ENCODE measurements around the gene ATP6V1A. TPM values are rescaled to one million over a fixed set of nuclear protein-coding genes. Genes with fewer than 3 reads are reported as not detected.
A peak's percentile ranks its signal among the peaks of the same experiment; 100 is the strongest.

The ATP6V1A gene
- total RNA-seq, 1 experiment from 2014 or later, result 73.4 TPM

DNA sequence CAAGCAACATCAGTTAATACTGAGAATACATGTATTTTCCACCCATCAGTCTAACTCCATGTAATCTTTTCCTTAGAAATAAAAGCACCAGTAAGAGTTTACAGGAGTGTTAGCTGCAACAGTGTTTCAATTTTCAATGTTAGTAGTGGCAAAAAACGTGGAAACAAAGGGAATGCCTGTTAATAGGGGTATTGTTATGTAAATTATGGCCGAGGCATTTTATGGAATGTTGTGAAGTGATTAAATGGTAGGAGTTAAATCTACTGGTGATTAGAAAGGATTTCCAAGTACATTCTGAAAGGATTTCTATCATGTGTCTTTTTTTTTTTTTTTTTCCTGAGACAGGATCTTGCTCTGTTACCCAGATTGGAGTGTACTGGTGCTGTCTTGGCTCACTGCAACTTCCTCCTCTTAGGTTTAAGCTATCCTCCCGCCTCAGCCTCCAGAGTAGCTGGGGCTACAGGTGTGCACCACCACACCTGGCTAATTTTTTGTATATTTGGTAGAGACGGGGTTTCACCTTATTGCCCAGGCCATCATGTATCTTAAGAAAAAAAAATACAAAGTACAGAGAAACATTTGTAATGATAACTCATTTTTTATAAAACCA is 6.6 kb downstream of the ATP6V1A start:
- H3K9me3 Mint-ChIP-seq, result peaks cover 4 to 10% of the 10 kb centered on the region in 2 experiments
- Histone ChIP-seq H3K9me3 (ENCODE audit: control insufficient read depth, low read depth, low read length) (no peaks in the 10 kb centered on the region), H2BK15ac (ENCODE audit: low read depth, low read length) (no peak overlapping the region), H4K8ac (replicated peaks; ENCODE audit: insufficient read length, low read depth, low read length) (no peak overlapping the region), H4K91ac (ENCODE audit: insufficient read length, low read depth, low read length) (no peak overlapping the region), H2AK5ac (ENCODE audit: insufficient read length, low read length) (no peak overlapping the region), H2BK12ac (ENCODE audit: insufficient read length, low read depth, low read length) (no peak overlapping the region), H3K9ac (ENCODE audit: extremely low read depth, insufficient read length, low read length) (no peak overlapping the region), H3T11ph (ENCODE audit: low read length) (peak overlapping the region; percentile 36), H3K4me2 (ENCODE audit: insufficient read depth, insufficient read length, low read length) (peak overlapping the region; percentile 46), H3K79me1 (ENCODE audit: insufficient read depth, low read depth, low read length, poor library complexity, severe bottlenecking) (no peaks in the 10 kb centered on the region), H3K56ac (ENCODE audit: insufficient read length, low read depth, low read length) (no peak overlapping the region), H3K27ac (ENCODE audit: insufficient read length, low read depth, low read length) (peak overlapping the region; percentile 86), H3K4ac (ENCODE audit: low read depth, low read length) (no peak overlapping the region), H3K18ac (ENCODE audit: insufficient read length, low read depth, low read length) (no peak overlapping the region), H2BK5ac (ENCODE audit: insufficient read length, low read length) (no peak overlapping the region), H4K5ac (ENCODE audit: insufficient read length, low read depth, low read length) (no peak overlapping the region), H3K27me3 (ENCODE audit: insufficient read depth, low read length) (no peaks in the 10 kb centered on the region), H3K4me1 (ENCODE audit: insufficient read depth, low read length) (no peaks in the 10 kb centered on the region), H2BK20ac (ENCODE audit: low read depth, low read length, poor library complexity, severe bottlenecking) (no peak overlapping the region), H2BK120ac (ENCODE audit: low read depth, low read length, poor library complexity, severe bottlenecking) (no peak overlapping the region), H3K79me2 (ENCODE audit: insufficient read depth, low read length) (peaks cover 5% of the 10 kb centered on the region; the same call in 1 of the 2 replicates), H3K23me2 (ENCODE audit: insufficient read length, low read depth, low read length, poor library complexity, severe bottlenecking) (no peaks in the 10 kb centered on the region), H4K20me1 (ENCODE audit: control insufficient read depth, insufficient read depth, insufficient read length) (no peaks in the 10 kb centered on the region), H3K14ac (ENCODE audit: insufficient read depth, low read length) (no peak overlapping the region), H2AFZ (ENCODE audit: low read length) (no peak overlapping the region), H3K23ac (ENCODE audit: insufficient read length, low read depth, low read length) (no peak overlapping the region)
- 57% methylated on average over 1 of the region's 4 CpGs for WGBS (ENCODE audit: extremely low coverage, insufficient read length, low lambda C conversion rate)
- peak overlapping the region in 1 of 2 experiments; percentile 65; a peak in 3 of 5 replicates for H3K4me3 Mint-ChIP-seq
- peak overlapping the region; percentile 91 to 98 (median 97) for H3K27ac Mint-ChIP-seq
- TF ChIP-seq, protein P1, sequence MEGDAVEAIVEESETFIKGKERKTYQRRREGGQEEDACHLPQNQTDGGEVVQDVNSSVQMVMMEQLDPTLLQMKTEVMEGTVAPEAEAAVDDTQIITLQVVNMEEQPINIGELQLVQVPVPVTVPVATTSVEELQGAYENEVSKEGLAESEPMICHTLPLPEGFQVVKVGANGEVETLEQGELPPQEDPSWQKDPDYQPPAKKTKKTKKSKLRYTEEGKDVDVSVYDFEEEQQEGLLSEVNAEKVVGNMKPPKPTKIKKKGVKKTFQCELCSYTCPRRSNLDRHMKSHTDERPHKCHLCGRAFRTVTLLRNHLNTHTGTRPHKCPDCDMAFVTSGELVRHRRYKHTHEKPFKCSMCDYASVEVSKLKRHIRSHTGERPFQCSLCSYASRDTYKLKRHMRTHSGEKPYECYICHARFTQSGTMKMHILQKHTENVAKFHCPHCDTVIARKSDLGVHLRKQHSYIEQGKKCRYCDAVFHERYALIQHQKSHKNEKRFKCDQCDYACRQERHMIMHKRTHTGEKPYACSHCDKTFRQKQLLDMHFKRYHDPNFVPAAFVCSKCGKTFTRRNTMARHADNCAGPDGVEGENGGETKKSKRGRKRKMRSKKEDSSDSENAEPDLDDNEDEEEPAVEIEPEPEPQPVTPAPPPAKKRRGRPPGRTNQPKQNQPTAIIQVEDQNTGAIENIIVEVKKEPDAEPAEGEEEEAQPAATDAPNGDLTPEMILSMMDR (conservative IDR thresholded peaks at IDR 0.05), result no peak
- H3K36me3 Mint-ChIP-seq (ENCODE audit: insufficient read depth in 1 of 3, low read depth in 3 of 3), result peaks cover 7 to 10% (median 8%) of the 10 kb centered on the region in 3 experiments; a peak in 6 of 7 replicates
- peaks cover 16 to 17% of the 10 kb centered on the region in 2 experiments for H3K4me1 Mint-ChIP-seq
- no peaks in the 10 kb centered on the region for H3K27me3 Mint-ChIP-seq (ENCODE audit: low read depth)
- DNase-seq, result no peak
